OCI-LY3 (cell line): ENCODE measurements around the gene SCUBE1.

Experiments
- H2AFZ ChIP-seq: fragments of 200-600, 300-600 bp; shearing (Covaris generic); 2 replicates; pipeline ENCODE4 v1.6.0; 2014; ENCODE audit warnings: antibody characterized with exemption, low read depth, low read length
- H3K27ac ChIP-seq: fragments of 200-600, 300-600 bp; sonication (generic); 2 replicates; pipeline ENCODE4 v1.5.1; 2014; ENCODE audit warnings: mild to moderate bottlenecking, low read length, moderate library complexity, mixed read lengths
- H3K27me3 ChIP-seq: fragments of 200-600, 300-600 bp; sonication (generic); 2 replicates; pipeline ENCODE4 v1.6.1; 2014; ENCODE audit warnings: low read depth, low read length, mixed read lengths
- H3K36me3 ChIP-seq: fragments of 200-600, 300-600 bp; sonication (generic); replicated peaks from 2 replicates; pipeline ENCODE3; 2014; ENCODE audit warnings: low read depth, low read length, mixed read lengths
- H3K4me1 ChIP-seq: fragments of 300-600, 200-600 bp; sonication (generic); 2 replicates; pipeline ENCODE4 v1.6.1; 2014; ENCODE audit warnings: low read length, mixed read lengths
- H3K4me2 ChIP-seq: fragments of 200-600, 300-600 bp; sonication (generic); 2 replicates; pipeline ENCODE4 v1.6.1; 2014; ENCODE audit warnings: low read length, mixed read lengths
- H3K4me3 ChIP-seq: fragments of 300-600, 200-600 bp; sonication (generic); 2 replicates; pipeline ENCODE4 v1.5.1; 2014; ENCODE audit warnings: antibody characterized with exemption, mild to moderate bottlenecking, low read length, moderate library complexity
- H3K79me2 ChIP-seq: fragments of 300-600, 200-600 bp; shearing (Covaris generic); 2 replicates; pipeline ENCODE4 v1.6.1; 2014; ENCODE audit warnings: mild to moderate bottlenecking, low read length, mixed read lengths
- H3K9ac ChIP-seq: fragments of 300-600, 200-600 bp; shearing (Covaris generic); 2 replicates; pipeline ENCODE4 v1.6.0; 2014; ENCODE audit warnings: mild to moderate bottlenecking, low read length, moderate library complexity
- H3K9me3 ChIP-seq: fragments of 200-600, 300-600 bp; shearing (Covaris generic); 2 replicates; pipeline ENCODE4 v1.6.1; 2014; ENCODE audit warnings: low read length, mixed read lengths; ENCODE audit not compliant: insufficient read depth
- H4K20me1 ChIP-seq: fragments of 200-600, 300-600 bp; sonication (generic); 2 replicates; pipeline ENCODE4 v1.6.1; 2016; ENCODE audit warnings: low read length, mixed read lengths; ENCODE audit not compliant: insufficient read depth
- CTCF ChIP-seq: fragments of 200-600, 300-600 bp; sonication (generic); IDR thresholded peaks from 2 replicates; pipeline ENCODE4 v1.5.1; 2014; ENCODE audit warnings: antibody characterized with exemption, low read length, low read depth
- EZH2phosphoT487 ChIP-seq: fragments of 200-600 bp; shearing (Covaris generic); IDR thresholded peaks from 2 replicates; pipeline ENCODE4 v1.6.1; 2018; ENCODE audit warnings: antibody characterized with exemption, mixed run types, low read depth

Gene SCUBE1

GRCh38 chr22:43179911-43180195 lies 163.3 kb downstream of the SCUBE1 start:
- Histone ChIP-seq H3K4me2 (no peak overlapping the region), H4K20me1 (no peaks in the 10 kb centered on the region), H3K27me3 (no peaks in the 10 kb centered on the region), H3K27ac (no peak overlapping the region), H2AFZ (no peak overlapping the region), H3K36me3 (peaks cover 58% of the 10 kb centered on the region), H3K4me3 (no peak overlapping the region), H3K9ac (no peak overlapping the region), H3K9me3 (no peaks in the 10 kb centered on the region), H3K4me1 (no peaks in the 10 kb centered on the region), H3K79me2 (peaks cover 28% of the 10 kb centered on the region)
- TF ChIP-seq EZH2phosphoT487 = no peak
- TF ChIP-seq CTCF = no peak

- no peak overlapping the region for H3K9ac ChIP-seq
- TF ChIP-seq CTCF = no peak
- no peak for TF ChIP-seq EZH2phosphoT487
- H3K4me2 ChIP-seq = no peak overlapping the region
- H4K20me1 ChIP-seq = no peaks in the 10 kb centered on the region
- no peaks in the 10 kb centered on the region for H3K9me3 ChIP-seq
- H2AFZ ChIP-seq = no peak overlapping the region
- H3K36me3 ChIP-seq = peaks cover 60% of the 10 kb centered on the region
- peaks cover 22% of the 10 kb centered on the region for H3K79me2 ChIP-seq
- H3K27me3 ChIP-seq = no peaks in the 10 kb centered on the region
- H3K4me3 ChIP-seq = no peak overlapping the region
- no peaks in the 10 kb centered on the region for H3K4me1 ChIP-seq
- no peak overlapping the region for H3K27ac ChIP-seq
Measured at GRCh38 chr22:43179146-43179910, 163.8 kb downstream of the SCUBE1 start.

- no peak overlapping the region for H3K4me3 ChIP-seq
- no peaks in the 10 kb centered on the region for H3K9me3 ChIP-seq
- no peak overlapping the region for H3K27ac ChIP-seq
- no peak for TF ChIP-seq EZH2phosphoT487
- TF ChIP-seq CTCF = no peak
- no peaks in the 10 kb centered on the region for H4K20me1 ChIP-seq
- no peak overlapping the region for H3K9ac ChIP-seq
- H2AFZ ChIP-seq = no peak overlapping the region
- no peaks in the 10 kb centered on the region for H3K27me3 ChIP-seq
- H3K36me3 ChIP-seq = peaks cover 72% of the 10 kb centered on the region
- peaks cover 5% of the 10 kb centered on the region; the same call in 1 of the 2 replicates for H3K79me2 ChIP-seq
- no peak overlapping the region for H3K4me2 ChIP-seq
- H3K4me1 ChIP-seq = no peaks in the 10 kb centered on the region
Measured at GRCh38 chr22:43177479-43177878, 165.7 kb downstream of the SCUBE1 start.

GRCh38 chr22:43176090-43176489 lies 167.1 kb downstream of the SCUBE1 start:
- TF ChIP-seq CTCF (no peak), EZH2phosphoT487 (no peak)

More at GRCh38 chr22:43176090-43176489, 167.1 kb downstream of the SCUBE1 start:
- no peak overlapping the region for H3K4me2 ChIP-seq
- H3K4me1 ChIP-seq = no peaks in the 10 kb centered on the region
- no peak overlapping the region for H3K4me3 ChIP-seq
- H3K36me3 ChIP-seq = peaks cover 76% of the 10 kb centered on the region
- no peak overlapping the region for H3K9ac ChIP-seq
- no peaks in the 10 kb centered on the region for H3K79me2 ChIP-seq
- H3K27ac ChIP-seq = no peak overlapping the region
- H2AFZ ChIP-seq = no peak overlapping the region
- H3K27me3 ChIP-seq = no peaks in the 10 kb centered on the region
- no peaks in the 10 kb centered on the region for H3K9me3 ChIP-seq
- H4K20me1 ChIP-seq = no peaks in the 10 kb centered on the region
